ENCODE results near the gene EYS. TPM values are rescaled to one million over a fixed set of nuclear protein-coding genes. Genes with fewer than 3 reads are reported as not detected.

The EYS gene
- total and polyA plus RNA-seq, 9 of the 15 experiments (the other 6 are each of a cell fraction or from before 2014, with no cell fraction given), result 0.03 to 0.36 (median 0.10) TPM; not detected in 2

DNA sequence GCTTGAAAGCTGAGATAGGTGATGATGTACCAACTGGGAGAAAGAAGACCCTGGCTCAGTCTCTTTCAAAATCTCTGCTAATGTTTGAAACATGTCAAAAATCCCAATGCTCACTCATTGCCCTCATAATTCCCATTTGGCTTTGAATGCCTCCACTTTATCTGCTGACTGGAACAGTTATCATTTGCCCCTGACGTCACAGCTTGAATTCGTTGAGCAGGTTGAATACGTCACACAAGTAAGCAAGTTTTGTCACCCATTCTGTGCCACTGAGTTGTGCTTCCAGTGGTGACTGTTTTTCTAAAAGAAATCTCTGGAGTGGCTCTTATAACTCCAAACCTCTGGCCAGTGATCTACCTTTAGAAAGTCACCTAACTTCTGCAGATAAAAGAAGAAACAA is 991.4 kb downstream of the EYS start:
- ChIA-PET CTCF (ENCODE audit: low intra/inter-chr PET ratio) (no interaction called here), POLR2A (no interaction called here)
- H3K9me1 ChIP-seq (ENCODE audit: control insufficient read depth, insufficient read depth, low read length), result no peaks in the 10 kb centered on the region
- in situ Hi-C loops (cut with MboI), result no loop called here
- no peak overlapping the region for H3K9ac ChIP-seq (ENCODE audit: insufficient read depth in 1 of 2, low read depth in 2 of 2, low read length in 2 of 2)
- no peak overlapping the region for H3K4me3 ChIP-seq
- no peak overlapping the region for H3K27ac ChIP-seq (ENCODE audit: extremely low read depth, low read depth, low read length)
- H2AFZ ChIP-seq (ENCODE audit: low read depth, low read length), result no peak overlapping the region
- intact Hi-C loops (cut with micrococcal nuclease), result no loop called here
- BruUV-seq (replicated peaks), result no TSS peak
- 0% methylated on average over 3 of the region's 3 CpGs for WGBS (ENCODE audit: insufficient coverage, low coverage, missing lambda C conversion rate)
- no peaks in the 10 kb centered on the region for H3K9me3 ChIP-seq (replicated peaks; ENCODE audit: control insufficient read depth, insufficient read depth, low read depth, low read length)
- FAIRE-seq, result no peak
- no peak for ATAC-seq
- TF ChIP-seq ZNF239 (CRISPR knock-in tag; IDR thresholded peaks at IDR 0.05), result no peak
- TF ChIP-seq HDAC1 (IDR thresholded peaks at IDR 0.05), result no peak
- TF ChIP-seq LCOR (CRISPR knock-in tag; IDR thresholded peaks at IDR 0.05), result no peak
- TF ChIP-seq ATF2 (CRISPR knock-in tag; IDR thresholded peaks at IDR 0.05), result no peak
- TF ChIP-seq PKNOX1 (IDR thresholded peaks at IDR 0.05), result no peak
- TF ChIP-seq KLF10 (CRISPR knock-in tag; IDR thresholded peaks at IDR 0.05), result no peak
- TF ChIP-seq ZMIZ1 (IDR thresholded peaks at IDR 0.05; ENCODE audit: low read depth in 2 of 2, low read length in 2 of 2), result no peak
- TF ChIP-seq, protein P1, sequence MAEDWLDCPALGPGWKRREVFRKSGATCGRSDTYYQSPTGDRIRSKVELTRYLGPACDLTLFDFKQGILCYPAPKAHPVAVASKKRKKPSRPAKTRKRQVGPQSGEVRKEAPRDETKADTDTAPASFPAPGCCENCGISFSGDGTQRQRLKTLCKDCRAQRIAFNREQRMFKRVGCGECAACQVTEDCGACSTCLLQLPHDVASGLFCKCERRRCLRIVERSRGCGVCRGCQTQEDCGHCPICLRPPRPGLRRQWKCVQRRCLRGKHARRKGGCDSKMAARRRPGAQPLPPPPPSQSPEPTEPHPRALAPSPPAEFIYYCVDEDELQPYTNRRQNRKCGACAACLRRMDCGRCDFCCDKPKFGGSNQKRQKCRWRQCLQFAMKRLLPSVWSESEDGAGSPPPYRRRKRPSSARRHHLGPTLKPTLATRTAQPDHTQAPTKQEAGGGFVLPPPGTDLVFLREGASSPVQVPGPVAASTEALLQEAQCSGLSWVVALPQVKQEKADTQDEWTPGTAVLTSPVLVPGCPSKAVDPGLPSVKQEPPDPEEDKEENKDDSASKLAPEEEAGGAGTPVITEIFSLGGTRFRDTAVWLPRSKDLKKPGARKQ (CRISPR knock-in tag; IDR thresholded peaks at IDR 0.05), result no peak
- no peak for TF ChIP-seq NCOR1 (IDR thresholded peaks at IDR 0.05)
- no peaks in the 10 kb centered on the region for H3K4me1 ChIP-seq (replicated peaks in 1 of 2; ENCODE audit: control insufficient read depth in 2 of 2, insufficient read depth in 2 of 2, low read length in 2 of 2)
- DNase-seq (ENCODE audit: extremely low read depth in 1 of 4, low spot score in 3 of 4), result no peak
- H3K36me3 ChIP-seq (ENCODE audit: control insufficient read depth, insufficient read depth, low read length), result no peaks in the 10 kb centered on the region
- H3K79me2 ChIP-seq (ENCODE audit: control insufficient read depth, insufficient read depth, low read length), result no peaks in the 10 kb centered on the region
- H3K4me2 ChIP-seq (ENCODE audit: insufficient read depth, low read length), result no peak overlapping the region
- no peaks in the 10 kb centered on the region for H4K20me1 ChIP-seq (replicated peaks; ENCODE audit: control insufficient read depth, insufficient read depth, low read length)
- H3K27me3 ChIP-seq (ENCODE audit: control insufficient read depth in 2 of 2, insufficient read depth in 2 of 2, low read length in 2 of 2), result no peaks in the 10 kb centered on the region
